ENCODE measurements around the gene COG5.
"Not testable (repeated sequence)": the region's sequence is repeated elsewhere in the genome, so short reads cannot be mapped to it uniquely, and the experiment has no call there.

Gene COG5

DNA sequence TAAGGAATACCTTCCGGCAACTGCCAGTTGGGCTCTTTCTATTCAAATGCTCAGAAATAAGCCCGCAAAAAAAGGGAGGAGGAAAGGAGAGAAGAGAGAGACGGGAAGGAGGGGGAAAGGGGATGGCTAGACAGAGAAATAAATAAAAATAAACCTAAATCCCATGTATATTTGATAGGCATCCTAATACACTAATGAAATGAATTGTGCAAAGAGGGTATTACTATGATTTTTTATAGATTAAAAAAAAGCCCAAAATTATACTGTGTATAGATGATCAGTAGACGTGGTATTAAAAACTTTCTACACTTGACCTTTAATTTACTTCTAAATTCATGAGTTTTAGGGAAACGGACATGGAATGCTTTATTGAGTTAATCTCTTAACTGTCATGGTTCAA is 305.0 kb downstream of the COG5 start:
- FAIRE-seq: no peak

DNA sequence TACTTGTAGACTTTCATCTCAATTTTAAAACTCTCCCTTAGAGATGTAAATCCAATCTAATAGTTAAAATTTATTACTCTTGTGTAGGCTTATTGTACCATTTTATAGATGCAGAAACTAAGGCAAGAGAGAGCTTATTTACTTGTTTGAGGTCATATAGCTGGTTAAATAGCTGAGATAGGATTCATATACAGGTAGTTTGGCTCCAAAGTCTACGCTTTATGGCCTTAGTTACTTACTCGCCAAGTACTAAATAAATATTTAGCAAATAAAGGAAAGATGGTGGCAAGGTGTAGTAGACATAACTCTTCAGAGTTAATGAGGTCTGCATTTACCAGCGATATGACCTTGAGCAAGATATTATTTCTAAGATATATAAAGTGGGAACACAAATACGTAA is 308.1 kb downstream of the COG5 start:
- peak; percentile 19 for FAIRE-seq

DNA sequence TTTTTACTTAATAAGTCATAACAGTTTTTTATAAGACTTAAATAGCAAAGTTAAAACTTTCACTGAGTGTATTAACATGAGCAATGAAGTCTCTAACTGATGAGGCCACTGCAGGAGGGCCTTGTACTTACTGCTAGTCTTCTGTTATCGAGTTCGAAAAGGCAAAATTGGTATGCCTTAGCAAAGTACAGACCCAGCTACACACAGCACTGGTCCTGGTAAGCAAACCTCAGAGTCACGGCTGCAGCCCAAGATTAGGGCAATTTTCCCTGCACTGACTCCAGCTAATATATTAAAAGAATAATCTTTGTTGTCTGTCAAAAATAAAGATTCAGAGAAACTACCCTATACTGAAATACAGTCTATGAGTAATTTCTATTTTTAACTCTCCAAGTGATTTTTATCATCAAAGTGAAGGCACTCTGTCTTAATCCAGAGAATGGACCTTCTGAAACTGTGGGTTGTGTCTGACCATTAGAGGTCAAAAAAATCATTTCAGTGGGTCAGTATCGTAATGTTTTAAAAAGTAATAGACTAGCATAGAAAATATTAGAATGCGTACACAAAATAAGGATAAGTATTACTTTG is 309.2 kb downstream of the COG5 start:
- FAIRE-seq: no peak

DNA sequence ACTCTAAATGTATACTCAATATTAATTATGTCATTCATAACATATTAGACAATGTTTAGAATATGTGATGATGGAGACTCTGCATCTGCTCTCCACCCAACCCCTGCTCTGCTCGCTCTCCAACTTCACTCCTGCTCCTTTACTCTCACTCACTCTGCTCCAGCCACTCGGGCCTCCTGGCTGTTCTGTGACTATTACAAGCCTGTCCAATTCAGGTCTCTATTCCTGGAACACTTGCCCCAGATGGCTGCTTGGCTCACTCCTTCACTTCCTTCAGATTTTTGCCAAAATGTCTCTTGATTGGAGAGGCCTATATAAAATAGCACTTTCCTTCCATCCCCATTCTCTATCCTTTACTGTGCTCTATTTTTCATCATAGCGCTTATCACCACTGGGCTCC is 310.1 kb downstream of the COG5 start:
- no peak for FAIRE-seq

DNA sequence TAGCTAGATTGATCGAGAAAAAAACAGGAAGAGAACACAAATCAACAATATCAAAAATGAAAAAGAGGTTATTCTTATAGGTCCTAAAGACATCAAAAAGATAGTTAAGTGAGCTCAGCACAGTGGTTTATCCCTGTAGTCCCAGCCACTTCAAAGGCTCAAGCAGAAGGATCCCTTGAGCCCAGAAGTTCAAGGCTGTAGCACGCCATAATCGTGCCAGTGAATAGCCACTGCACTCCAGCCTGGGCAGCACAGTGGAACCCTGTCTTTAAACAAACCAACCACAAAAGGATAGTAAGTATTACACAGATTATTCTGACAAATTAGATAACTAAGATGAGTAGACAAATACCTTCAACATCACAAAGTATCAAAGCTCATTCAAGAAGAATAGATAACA is 311.8 kb downstream of the COG5 start:
- no peak for FAIRE-seq

DNA sequence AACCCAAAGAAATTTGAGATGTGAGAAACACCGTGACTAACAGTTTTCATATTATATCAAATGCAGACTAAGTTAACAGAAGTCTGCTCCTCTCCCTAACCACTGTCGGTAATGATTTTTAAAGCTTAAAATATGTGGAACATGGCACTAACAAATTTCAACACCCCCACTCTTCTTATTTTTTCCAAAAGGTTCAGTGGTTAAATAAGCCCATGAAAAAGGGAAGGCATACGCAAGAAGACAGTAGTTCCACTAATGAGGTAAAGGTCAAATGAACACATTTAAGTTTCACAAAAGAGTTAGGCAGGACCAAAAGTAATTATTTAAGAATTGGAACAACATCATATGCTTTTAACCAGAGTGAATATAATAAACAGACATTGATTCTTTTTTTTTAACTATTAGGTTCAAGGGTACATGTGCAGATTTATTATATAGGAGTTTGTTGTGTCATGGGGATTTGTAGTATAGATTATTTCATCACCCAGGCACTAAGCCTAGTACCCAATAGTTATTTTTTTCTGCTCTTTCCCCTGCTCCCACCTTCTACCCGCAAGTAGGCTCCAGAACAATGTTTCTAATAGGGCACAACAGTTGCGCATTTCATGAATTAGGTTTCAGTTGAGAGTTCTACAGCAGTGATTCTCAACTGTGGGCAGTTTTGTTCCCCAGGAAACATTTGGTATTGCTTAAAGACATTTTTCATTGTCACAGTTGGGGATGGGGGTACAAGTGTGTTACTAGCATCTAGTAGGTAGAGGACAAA is 315.0 kb downstream of the COG5 start:
- FAIRE-seq: no peak

DNA sequence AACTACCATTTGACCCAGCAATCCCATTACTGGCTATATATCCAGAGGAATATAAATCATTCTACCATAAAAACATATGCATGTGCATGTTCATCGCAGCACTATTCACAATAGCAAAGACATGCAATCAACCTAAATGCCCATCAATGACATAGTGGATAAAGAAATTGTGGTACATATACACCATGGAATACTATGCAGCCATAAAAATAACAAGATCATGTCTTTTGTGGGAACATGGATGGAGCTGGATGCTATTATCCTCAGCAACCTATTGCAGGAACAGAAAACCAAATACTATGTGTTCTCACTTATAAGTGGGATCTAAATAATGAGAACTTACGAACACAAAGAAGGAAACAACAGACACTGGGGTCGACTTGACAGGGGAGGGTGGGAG is 316.9 kb downstream of the COG5 start:
- FAIRE-seq: not testable (repeated sequence)

DNA sequence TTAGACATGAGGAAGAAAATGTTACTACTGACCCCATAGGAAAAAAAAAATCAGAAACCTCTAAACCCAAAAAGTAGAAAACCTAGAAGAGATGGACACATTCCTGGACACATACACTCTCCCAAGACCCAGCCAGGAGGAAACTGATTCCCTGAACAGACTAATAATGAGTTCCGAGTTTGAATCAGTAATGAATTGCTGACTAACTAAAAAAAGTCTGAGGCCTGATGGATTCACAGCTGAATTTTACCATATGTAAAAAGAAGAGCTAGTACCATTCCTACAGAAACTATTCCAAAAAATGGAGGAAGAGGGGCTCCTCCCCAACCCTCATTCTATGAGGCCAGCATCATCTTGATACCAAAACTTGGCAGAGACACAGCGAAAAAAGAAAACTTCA is 319.1 kb downstream of the COG5 start:
- FAIRE-seq: no peak

DNA sequence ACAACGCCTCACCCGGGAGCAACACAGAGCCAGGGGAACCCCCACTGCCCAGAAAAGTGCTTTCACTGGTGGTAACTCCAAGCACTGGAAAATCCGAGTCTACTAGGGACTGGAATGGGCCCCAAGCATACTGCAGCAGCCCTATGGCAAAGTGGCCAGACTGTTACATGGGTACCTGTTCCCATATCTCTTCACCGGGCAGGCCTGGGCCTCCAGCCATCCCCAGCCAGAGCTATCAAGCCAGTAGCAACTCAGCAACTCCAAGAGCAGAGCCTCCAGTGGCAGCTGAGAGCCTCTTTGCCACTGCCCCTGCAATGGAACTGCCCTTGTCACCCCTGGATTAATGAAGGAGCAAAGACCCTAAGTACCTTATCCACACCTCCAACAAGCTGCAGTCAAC is 321.5 kb downstream of the COG5 start:
- FAIRE-seq: no peak

DNA sequence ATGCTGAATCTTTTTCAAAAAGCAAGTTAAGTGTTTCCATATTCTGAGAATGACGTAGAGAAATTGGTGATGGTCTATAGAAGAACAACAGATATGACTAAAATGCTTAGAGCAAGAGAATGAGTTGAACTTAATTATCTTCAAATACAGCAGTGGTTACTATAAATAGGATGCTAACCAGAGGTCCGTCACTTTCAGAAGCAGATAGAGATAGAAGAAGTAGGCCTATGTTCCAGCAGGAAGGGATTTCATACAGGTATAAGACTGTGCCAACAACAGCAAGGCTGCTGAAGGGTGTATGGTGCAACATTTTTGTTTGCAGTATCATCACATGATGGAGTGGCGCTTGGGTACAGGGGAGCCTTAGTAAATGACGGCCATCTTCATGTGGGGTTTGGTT is 326.3 kb downstream of the COG5 start:
- no peak for FAIRE-seq

DNA sequence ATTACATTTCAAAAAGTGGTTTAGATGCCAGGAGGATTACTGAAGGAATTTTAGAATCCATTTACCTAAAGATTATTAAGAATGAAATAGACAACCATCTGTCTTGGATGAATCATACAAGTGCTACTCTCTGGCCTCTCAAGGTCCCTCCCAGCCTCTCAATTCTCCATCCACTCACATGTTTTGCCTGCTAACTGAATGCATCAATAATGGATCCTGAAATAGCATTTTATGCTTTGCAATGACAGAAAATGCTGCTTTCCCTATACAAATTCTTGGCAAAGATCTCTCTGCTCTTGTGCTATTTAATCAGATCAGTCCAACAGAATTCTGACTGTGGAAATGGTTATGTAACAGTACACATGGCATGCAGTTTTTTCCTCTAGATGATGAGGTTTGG is 326.9 kb downstream of the COG5 start:
- FAIRE-seq: no peak

DNA sequence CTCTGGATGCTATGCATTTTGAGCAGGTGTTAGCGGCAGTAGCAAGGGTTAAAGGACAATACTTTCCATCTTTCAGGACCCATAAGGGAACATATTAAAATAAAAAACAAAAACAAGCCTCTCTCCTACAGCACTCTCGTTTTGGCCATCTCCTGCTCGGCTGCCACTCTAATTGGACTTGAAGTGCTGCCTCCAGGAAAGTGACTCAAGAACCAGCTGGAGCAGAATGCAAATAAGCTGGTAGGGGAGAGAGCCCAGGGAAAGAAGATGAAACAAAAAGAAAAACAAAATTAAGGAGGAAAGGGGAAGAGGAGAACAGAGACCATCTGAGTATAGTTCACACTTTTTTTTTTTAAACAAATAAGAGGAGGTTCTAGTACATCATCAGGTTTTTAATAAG is 329.3 kb downstream of the COG5 start:
- FAIRE-seq: no peak

DNA sequence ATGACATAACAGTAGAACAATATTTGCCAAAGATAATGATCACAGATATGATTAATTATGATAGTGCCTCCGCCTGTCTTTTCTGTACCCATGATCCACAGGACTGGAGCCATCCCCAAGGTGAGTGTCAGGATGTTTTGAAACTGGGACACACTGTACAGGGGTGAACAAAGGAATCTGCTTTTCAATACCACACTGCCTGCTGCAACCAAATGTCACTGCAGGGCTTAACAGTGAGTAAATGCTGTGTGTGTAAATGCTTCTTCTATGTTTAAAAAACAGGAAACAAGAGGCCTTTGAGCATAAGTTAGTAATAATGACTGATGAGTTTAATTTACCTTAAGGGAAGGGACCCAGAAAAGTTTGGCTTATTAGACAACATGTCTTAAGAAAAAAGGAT is 329.7 kb downstream of the COG5 start:
- no peak for FAIRE-seq

DNA sequence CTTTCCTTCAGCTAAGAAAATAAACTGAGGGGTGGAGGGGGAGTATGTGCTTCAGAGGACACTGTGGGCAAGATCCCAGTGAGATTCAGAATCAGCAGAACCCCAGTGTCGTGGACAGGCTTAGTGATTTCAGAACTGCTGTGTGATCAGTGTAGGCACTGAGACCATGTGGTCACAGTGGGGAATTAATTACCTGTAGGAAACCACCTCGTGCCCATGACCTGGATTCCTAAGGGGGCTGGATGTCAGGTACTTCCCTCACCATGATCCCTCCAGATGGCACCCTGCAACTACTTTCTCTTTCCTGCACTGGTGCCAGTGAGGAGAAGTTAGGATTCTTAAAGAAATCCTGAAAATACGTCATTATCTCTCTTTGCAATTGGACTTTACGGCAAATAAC is 330.5 kb downstream of the COG5 start:
- no peak for FAIRE-seq

DNA sequence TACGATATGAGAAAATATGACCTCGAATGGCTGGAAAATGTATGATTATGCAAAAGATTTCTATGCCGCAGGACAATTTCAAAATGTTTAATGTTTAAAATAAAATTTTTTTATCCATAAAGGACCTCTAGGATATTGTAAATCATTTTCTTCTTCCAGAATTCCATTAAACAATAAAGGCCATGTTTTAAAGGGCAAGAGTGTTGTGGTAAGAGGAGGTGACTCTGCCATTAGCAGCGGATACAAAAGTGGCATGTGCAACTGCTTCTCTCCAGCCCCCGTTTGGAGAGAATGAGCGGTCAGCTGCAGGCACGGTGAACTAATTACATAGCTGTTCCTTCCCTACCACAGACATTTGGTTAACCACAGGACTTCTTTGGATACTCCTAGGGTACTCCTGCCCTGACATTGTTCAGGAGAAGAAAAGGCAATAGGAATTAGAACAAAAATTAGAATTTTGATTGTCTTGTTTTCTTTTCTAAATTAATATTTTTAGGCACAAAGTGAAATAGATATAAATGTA is 331.1 kb downstream of the COG5 start:
- no peak for FAIRE-seq

DNA sequence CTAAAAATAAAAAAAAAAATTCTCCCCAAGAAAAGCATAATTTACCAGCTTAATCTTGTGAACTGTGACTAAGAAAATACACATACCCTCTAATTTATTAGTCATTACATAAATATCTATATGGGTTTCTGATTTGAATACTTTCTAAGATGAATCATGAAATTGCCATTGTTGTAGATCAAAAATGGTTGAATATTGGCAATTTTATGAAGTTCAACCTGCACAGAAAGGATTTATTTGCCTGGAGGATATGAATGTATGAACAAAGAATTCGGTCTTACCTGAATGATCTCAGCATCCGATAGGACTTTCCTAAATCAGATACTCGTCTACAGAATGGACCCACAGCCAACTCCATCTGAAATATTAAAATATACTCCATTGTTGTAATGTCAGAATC is 333.4 kb downstream of the COG5 start:
- FAIRE-seq: no peak

DNA sequence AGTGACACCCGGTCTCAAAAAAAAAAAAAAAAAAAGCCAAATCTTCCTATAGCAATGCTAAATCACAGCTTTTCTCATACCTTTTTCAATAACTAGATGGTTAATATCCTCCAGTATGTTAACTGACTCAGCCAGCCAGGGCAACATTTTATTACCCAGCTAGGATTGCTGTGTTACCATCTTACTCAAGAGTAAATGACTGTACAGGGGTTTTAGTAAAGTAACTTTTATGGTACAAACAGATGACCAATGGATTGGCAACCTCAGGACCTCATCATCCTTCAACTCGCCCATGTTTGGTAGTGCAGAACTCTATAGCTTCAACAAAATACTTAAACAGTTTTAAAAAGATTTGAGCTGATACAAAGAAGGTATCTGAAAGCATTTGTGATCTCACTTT is 335.4 kb downstream of the COG5 start:
- no peak for FAIRE-seq

DNA sequence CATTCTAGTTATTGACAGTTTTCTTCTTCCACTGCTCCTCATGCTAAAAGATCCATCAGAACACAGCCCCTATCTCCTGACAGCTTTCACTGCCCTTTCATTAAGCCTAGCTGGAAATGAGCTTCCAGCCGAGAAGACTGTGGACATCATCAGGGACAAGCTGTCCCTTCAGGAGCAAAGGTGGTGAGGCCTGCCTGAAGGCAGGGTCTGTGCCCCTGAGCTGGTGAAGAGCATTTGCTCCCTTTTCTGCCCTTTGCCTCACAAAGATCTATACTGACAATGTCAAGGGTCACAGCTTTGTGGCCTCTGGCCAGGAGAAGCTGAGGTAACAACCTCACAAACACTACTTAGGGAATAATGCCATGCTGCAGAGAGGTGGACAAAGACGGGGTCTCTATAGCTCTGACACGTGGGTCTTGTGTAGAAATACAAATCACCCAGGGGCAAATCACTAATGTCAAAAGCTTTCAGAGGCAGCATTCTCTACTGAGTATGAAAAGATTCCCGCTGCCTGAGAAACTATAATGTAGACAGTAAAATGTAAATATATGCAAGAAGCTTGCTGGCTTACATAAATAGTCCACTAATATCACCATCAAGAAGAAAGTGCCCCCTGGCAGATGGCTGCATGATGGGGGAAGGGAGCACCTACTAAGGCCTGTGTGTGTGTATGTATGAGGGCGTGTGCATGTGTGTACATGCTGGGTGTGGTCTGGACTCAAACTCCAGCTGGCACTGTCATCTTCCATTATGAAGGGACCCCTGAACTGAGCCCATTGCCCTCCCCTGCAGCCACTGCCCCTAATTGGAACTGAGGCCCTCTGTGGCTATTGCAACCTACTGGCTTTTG is 339.1 kb downstream of the COG5 start:
- no peak for FAIRE-seq

DNA sequence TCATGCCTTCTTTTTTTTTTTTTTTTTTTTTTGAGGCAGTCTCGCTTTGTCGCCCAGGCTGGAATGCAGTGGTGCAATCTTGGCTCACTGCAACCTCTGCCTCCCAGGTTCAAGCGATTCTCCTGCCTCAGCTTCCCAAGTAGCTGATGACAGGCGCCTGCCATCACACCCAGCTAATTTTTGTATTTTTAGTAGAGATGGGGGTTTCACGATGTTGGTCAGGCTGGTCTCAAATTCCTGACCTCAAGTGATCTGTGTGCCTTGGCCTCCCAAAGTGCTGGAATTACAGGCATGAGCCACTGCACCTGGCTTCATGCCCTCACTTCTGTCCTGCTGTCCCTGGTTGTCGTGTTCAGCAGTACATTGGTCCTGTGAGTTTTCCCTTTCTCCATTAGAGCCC is 342.9 kb downstream of the COG5 start:
- not testable (repeated sequence) for FAIRE-seq

DNA sequence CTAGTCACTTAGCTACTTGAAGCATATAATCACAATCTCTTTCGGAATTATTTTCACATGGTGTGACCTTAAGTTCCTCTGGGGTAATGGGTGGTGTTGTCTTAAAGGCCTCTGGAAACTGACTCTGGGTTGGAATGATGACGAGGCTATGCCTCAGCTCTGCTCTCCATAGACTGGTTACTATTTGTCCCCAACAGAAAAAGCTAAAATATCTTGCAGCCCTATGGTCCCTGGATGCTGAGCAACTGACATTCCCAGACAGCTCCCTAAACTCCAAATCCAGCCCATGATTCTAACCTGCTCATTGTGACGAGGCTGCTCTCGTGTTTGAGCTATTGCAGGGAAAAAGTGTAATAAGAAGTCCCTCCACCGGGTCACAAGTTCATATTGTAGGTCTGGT is 343.4 kb downstream of the COG5 start:
- no peak for FAIRE-seq

DNA sequence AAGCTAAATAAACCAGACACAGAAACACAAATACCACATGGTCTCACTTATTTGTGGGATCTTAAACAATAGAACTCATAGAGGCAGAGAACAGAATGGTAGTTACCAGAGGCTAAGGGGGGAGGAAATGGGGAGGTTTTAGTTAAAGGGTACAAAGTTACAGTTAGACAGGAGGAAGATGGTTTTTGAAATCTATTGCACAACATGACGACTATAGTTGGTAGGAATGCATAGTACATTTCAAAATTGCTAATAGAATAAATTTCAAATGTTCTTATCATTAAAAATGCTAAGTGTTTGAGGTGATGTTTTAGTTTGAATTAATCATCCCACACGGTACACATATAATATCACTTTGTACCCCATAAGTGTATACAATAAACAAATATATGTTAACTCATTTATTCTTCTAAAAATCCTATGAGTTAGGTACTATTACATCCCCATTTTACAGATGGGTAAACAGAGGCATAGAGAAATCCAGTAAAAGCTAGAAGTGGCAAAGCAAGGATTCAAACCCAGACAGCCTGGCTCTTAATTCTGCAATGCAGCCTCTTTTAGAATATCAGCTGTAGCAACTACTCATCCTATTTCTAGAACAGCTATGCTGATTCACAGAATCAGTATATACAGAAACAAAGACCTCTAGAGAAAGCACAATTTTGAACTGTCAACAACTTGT is 344.0 kb downstream of the COG5 start:
- no peak for FAIRE-seq

DNA sequence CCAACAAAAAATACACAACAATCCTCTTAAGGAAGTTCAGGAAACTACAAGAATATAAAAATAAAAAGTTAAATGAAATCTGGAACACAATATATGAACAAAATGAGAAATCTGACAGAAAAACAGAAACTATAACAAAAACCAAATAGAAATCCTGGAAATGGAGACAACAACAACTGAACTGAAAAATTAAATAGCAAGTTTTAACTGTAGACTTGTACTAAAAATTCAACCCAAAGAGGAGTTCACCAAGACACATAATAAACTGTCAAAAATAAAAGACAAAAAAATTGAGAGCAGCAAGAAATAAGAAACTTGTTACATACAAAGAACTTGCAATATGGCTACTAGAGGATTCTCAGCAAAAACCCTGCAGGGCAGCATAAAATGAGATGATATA is 349.8 kb downstream of the COG5 start:
- peak; percentile 55 for FAIRE-seq

DNA sequence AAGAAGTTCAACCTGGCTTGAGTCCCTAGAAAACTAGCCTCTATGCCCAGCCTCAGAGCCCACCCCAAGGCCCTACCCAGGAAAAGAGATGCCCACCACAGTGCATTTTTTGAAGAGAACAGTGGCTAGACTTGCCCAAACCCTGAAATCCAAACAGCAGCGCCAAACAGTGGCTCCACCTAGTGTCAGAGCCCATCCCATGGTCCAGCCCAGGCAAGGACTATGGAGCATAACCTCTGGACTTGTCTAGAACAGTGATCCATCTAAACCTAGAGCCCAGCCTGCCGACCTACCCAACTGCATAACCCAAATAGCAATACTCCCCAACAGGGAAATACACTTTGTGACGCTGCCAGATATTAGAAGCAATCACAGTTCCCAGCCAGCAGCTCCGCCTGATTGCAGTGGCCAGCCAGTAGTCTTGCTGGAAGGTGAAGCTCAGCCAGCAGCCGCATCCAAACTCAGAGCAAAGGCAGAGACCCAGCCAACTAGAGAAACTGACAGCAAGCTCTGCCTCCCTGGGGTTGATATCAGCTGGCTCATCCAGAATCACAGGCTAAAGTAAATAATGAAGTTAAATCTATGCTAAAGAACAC is 350.4 kb downstream of the COG5 start:
- no peak for FAIRE-seq
